Measurements from ENCODE around the gene CASZ1. TPM values are rescaled to one million over a fixed set of nuclear protein-coding genes. Genes with fewer than 3 reads are reported as not detected.

CASZ1 gene
- total and polyA plus RNA-seq, 9 of the 15 experiments (the other 6 are each of a cell fraction or from before 2014, with no cell fraction given), result 0.01 to 4.0 (median 0.76) TPM; not detected in 1

DNA sequence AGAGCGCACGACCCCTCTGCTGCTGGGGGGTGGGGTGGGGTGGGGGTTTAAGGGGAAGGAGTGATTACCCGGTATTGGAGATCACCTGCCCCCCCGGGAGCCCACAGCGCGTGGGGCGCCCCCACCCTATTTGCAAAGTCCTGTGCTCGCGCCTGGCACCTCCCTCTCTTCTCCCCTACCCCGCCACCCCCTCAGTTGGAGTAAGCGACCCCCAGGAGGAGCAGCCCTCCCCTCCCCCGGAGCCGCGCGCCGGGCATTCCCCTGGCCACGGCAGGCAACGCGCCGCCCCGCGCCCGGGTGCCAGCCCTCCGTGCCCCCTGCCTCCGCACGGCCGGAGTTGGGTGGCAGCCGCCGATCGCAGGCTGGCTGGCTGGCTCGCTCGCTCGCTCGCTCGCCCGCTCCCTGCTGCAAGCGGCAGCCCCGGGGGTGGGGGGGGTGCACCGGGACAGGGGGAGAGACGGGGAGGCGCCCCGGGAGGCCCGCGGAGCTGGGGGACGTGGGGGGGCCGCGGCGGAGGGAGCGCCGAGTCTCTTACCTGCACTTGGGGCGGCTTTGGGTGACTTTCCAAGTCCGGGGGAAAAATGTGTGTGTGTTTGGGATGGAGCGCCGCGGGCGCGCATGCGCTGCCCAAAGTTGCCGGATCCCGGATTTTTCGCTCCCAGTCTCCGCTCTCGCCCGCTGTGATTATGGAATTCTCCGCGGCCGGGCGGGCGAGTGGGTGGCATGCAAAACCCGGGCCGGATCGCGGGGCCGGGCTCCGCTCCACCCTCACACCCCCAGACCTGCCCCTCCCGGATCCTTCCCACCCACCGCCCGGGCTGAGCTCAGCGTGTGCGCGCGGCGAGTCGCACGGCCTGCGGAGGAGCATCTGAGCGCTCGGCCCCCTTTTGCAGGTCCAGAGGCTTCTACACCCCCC, at the start of gene CASZ1 (continued):
- TF ChIP-seq, protein P1, sequence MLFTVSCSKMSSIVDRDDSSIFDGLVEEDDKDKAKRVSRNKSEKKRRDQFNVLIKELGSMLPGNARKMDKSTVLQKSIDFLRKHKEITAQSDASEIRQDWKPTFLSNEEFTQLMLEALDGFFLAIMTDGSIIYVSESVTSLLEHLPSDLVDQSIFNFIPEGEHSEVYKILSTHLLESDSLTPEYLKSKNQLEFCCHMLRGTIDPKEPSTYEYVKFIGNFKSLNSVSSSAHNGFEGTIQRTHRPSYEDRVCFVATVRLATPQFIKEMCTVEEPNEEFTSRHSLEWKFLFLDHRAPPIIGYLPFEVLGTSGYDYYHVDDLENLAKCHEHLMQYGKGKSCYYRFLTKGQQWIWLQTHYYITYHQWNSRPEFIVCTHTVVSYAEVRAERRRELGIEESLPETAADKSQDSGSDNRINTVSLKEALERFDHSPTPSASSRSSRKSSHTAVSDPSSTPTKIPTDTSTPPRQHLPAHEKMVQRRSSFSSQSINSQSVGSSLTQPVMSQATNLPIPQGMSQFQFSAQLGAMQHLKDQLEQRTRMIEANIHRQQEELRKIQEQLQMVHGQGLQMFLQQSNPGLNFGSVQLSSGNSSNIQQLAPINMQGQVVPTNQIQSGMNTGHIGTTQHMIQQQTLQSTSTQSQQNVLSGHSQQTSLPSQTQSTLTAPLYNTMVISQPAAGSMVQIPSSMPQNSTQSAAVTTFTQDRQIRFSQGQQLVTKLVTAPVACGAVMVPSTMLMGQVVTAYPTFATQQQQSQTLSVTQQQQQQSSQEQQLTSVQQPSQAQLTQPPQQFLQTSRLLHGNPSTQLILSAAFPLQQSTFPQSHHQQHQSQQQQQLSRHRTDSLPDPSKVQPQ (CRISPR knock-in tag; IDR thresholded peaks at IDR 0.05; ENCODE audit: borderline replicate concordance), result no peak
- TF ChIP-seq, protein P2, sequence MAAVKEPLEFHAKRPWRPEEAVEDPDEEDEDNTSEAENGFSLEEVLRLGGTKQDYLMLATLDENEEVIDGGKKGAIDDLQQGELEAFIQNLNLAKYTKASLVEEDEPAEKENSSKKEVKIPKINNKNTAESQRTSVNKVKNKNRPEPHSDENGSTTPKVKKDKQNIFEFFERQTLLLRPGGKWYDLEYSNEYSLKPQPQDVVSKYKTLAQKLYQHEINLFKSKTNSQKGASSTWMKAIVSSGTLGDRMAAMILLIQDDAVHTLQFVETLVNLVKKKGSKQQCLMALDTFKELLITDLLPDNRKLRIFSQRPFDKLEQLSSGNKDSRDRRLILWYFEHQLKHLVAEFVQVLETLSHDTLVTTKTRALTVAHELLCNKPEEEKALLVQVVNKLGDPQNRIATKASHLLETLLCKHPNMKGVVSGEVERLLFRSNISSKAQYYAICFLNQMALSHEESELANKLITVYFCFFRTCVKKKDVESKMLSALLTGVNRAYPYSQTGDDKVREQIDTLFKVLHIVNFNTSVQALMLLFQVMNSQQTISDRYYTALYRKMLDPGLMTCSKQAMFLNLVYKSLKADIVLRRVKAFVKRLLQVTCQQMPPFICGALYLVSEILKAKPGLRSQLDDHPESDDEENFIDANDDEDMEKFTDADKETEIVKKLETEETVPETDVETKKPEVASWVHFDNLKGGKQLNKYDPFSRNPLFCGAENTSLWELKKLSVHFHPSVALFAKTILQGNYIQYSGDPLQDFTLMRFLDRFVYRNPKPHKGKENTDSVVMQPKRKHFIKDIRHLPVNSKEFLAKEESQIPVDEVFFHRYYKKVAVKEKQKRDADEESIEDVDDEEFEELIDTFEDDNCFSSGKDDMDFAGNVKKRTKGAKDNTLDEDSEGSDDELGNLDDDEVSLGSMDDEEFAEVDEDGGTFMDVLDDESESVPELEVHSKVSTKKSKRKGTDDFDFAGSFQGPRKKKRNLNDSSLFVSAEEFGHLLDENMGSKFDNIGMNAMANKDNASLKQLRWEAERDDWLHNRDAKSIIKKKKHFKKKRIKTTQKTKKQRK (IDR thresholded peaks at IDR 0.05; ENCODE audit: borderline replicate concordance, low read depth, low read length), result no peak
- TF ChIP-seq ZNF324 (CRISPR knock-in tag; IDR thresholded peaks at IDR 0.05) (no peak), POLR2AphosphoS5 (IDR thresholded peaks at IDR 0.05; ENCODE audit: control insufficient read depth, insufficient read depth, low read depth, low read length) (no peak), ASH1L (IDR thresholded peaks at IDR 0.05; ENCODE audit: borderline replicate concordance, low read depth, partially characterized antibody) (no peak), CAMTA2 (CRISPR knock-in tag; conservative IDR thresholded peaks at IDR 0.05) (no peak), POLR2G (IDR thresholded peaks at IDR 0.05; ENCODE audit: low read depth, low read length) (0 out of 2 replicates have a peak, but pooled peaks have one; percentile 35), RBM25 (IDR thresholded peaks at IDR 0.05; ENCODE audit: low read depth, low read length, severe bottlenecking) (no peak)
- TF ChIP-seq, protein P3, sequence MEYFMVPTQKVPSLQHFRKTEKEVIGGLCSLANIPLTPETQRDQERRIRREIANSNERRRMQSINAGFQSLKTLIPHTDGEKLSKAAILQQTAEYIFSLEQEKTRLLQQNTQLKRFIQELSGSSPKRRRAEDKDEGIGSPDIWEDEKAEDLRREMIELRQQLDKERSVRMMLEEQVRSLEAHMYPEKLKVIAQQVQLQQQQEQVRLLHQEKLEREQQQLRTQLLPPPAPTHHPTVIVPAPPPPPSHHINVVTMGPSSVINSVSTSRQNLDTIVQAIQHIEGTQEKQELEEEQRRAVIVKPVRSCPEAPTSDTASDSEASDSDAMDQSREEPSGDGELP (CRISPR knock-in tag; IDR thresholded peaks at IDR 0.05; ENCODE audit: borderline replicate concordance), result peak; percentile 60; the same call in 1 of the 2 replicates
- TF ChIP-seq, protein P4, sequence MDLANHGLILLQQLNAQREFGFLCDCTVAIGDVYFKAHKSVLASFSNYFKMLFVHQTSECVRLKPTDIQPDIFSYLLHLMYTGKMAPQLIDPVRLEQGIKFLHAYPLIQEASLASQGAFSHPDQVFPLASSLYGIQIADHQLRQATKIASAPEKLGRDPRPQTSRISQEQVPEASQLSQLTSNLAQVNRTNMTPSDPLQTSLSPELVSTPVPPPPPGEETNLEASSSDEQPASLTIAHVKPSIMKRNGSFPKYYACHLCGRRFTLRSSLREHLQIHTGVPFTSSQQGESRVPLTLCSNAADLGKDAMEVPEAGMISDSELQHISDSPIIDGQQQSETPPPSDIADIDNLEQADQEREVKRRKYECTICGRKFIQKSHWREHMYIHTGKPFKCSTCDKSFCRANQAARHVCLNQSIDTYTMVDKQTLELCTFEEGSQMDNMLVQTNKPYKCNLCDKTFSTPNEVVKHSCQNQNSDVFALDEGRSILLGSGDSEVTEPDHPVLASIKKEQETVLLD (IDR thresholded peaks at IDR 0.05), result 0 out of 2 replicates have a peak, but pooled peaks have one; percentile 46
- TF ChIP-seq, protein P5, sequence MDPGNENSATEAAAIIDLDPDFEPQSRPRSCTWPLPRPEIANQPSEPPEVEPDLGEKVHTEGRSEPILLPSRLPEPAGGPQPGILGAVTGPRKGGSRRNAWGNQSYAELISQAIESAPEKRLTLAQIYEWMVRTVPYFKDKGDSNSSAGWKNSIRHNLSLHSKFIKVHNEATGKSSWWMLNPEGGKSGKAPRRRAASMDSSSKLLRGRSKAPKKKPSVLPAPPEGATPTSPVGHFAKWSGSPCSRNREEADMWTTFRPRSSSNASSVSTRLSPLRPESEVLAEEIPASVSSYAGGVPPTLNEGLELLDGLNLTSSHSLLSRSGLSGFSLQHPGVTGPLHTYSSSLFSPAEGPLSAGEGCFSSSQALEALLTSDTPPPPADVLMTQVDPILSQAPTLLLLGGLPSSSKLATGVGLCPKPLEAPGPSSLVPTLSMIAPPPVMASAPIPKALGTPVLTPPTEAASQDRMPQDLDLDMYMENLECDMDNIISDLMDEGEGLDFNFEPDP (CRISPR knock-in tag; IDR thresholded peaks at IDR 0.05), result no peak
- TF ChIP-seq, protein P6, sequence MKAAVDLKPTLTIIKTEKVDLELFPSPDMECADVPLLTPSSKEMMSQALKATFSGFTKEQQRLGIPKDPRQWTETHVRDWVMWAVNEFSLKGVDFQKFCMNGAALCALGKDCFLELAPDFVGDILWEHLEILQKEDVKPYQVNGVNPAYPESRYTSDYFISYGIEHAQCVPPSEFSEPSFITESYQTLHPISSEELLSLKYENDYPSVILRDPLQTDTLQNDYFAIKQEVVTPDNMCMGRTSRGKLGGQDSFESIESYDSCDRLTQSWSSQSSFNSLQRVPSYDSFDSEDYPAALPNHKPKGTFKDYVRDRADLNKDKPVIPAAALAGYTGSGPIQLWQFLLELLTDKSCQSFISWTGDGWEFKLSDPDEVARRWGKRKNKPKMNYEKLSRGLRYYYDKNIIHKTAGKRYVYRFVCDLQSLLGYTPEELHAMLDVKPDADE (conservative IDR thresholded peaks at IDR 0.05; ENCODE audit: control insufficient read depth, low read depth, low read length), result no peak
